ENCODE data around the gene KRT2. TPM values are rescaled to one million over a fixed set of nuclear protein-coding genes. Genes with fewer than 3 reads are reported as not detected.

Gene KRT2
- total and polyA plus RNA-seq, 2 of the 8 experiments (the other 6 are each of a cell fraction or from before 2014, with no cell fraction given) = not detected

DNA sequence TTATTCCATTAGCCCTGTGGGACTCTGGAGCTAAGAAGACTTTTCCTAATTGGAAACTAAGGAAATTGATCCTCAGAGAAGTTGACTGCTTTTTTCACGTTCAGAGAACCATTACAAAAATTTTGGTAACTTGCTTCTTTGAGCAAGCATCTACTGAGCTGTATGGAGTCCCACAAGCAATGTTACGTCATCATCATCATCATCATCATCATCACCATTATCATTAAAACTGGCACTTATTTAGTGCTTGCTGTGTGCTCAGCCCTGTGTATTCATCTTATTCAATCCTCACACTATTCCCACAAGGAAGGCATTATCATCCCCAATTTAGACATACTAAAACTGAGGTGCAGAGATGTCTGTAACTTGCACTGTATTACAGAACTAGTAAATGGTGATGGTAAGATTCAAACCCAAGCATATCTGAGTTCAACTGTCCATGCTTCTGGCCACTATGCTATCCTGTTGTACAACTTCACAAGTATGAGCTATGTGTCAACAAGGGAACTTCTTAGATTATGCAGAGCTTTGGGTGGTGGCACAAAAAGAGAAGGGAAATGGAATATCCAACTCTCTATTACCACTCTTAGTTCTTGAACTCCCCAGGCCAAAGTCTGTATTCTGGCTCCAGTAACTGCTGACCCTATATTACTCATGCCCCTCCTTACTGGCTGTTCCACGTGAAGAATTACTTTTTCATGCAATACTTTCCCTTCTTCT, 21.9 kb upstream of the KRT2 start (continued):
- TF ChIP-seq SUZ12 (IDR thresholded peaks at IDR 0.05; ENCODE audit: low read length) = no peak
- no peak for TF ChIP-seq JUN (IDR thresholded peaks at IDR 0.05; ENCODE audit: low read depth, low read length)
- TF ChIP-seq BACH1 (IDR thresholded peaks at IDR 0.05; ENCODE audit: low read length) = no peak
- TF ChIP-seq POLR2A (IDR thresholded peaks at IDR 0.05; ENCODE audit: control extremely low read depth in 1 of 2, low read depth in 2 of 2, low read length in 2 of 2) = no peak
- no peak for TF ChIP-seq ASH2L (IDR thresholded peaks at IDR 0.05; ENCODE audit: low read length)
- no peak for TF ChIP-seq EP300 (IDR thresholded peaks at IDR 0.05; ENCODE audit: borderline replicate concordance in 1 of 2, low read depth in 2 of 2, low read length in 2 of 2)
